Measurements from ENCODE around the gene MMP20. TPM values are rescaled to one million over a fixed set of nuclear protein-coding genes. Genes with fewer than 3 reads are reported as not detected.

Gene MMP20
- total RNA-seq, 1 experiment from 2014 or later = not detected

- no peak overlapping the region for H4K91ac ChIP-seq (ENCODE audit: insufficient read length, low read depth, low read length)
- H3K14ac ChIP-seq (ENCODE audit: insufficient read depth, low read length) = no peak overlapping the region
- TF ChIP-seq CTCF (conservative IDR thresholded peaks at IDR 0.05) = no peak
- no peak overlapping the region for H2BK20ac ChIP-seq (ENCODE audit: low read depth, low read length, poor library complexity, severe bottlenecking)
- no peak overlapping the region for H2BK12ac ChIP-seq (ENCODE audit: insufficient read length, low read depth, low read length)
- no peak overlapping the region for H4K5ac ChIP-seq (ENCODE audit: insufficient read length, low read depth, low read length)
- no peak overlapping the region for H2BK5ac ChIP-seq (ENCODE audit: insufficient read length, low read length)
- H3K27ac ChIP-seq (ENCODE audit: insufficient read length, low read depth, low read length) = no peak overlapping the region
- no peaks in the 10 kb centered on the region for H3K79me1 ChIP-seq (ENCODE audit: insufficient read depth, low read depth, low read length, poor library complexity, severe bottlenecking)
- no peak overlapping the region for H2AK5ac ChIP-seq (ENCODE audit: insufficient read length, low read length)
- no peaks in the 10 kb centered on the region for H3K27me3 ChIP-seq (ENCODE audit: insufficient read depth, low read length)
- no peaks in the 10 kb centered on the region for H3K79me2 ChIP-seq (ENCODE audit: insufficient read depth, low read length)
- H4K20me1 ChIP-seq (ENCODE audit: control insufficient read depth, insufficient read depth, insufficient read length) = no peaks in the 10 kb centered on the region
- peaks cover 2% of the 10 kb centered on the region for H3K4me1 ChIP-seq (ENCODE audit: insufficient read depth, low read length)
- no peak overlapping the region for H2BK120ac ChIP-seq (ENCODE audit: low read depth, low read length, poor library complexity, severe bottlenecking)
- no peak overlapping the region for H3K4me3 Mint-ChIP-seq
- WGBS (ENCODE audit: extremely low coverage, insufficient read length, low lambda C conversion rate) = no CpG with 5 or more reads among the region's 3 CpGs
- H3K4ac ChIP-seq (ENCODE audit: low read depth, low read length) = no peak overlapping the region
- no peak overlapping the region for H3K23ac ChIP-seq (ENCODE audit: insufficient read length, low read depth, low read length)
- H3K27ac Mint-ChIP-seq = no peak overlapping the region
- H3K4me2 ChIP-seq (ENCODE audit: insufficient read depth, insufficient read length, low read length) = no peak overlapping the region
- H2AFZ ChIP-seq (ENCODE audit: low read length) = no peak overlapping the region
- H3K9ac ChIP-seq (ENCODE audit: extremely low read depth, insufficient read length, low read length) = no peak overlapping the region
- H3K27me3 Mint-ChIP-seq (ENCODE audit: low read depth) = no peaks in the 10 kb centered on the region
- H3T11ph ChIP-seq (ENCODE audit: low read length) = no peak overlapping the region
- no peak overlapping the region for H4K8ac ChIP-seq (replicated peaks; ENCODE audit: insufficient read length, low read depth, low read length)
- no peaks in the 10 kb centered on the region for H3K36me3 Mint-ChIP-seq (ENCODE audit: insufficient read depth in 1 of 3, low read depth in 3 of 3)
- no peaks in the 10 kb centered on the region for H3K23me2 ChIP-seq (ENCODE audit: insufficient read length, low read depth, low read length, poor library complexity, severe bottlenecking)
- H3K18ac ChIP-seq (ENCODE audit: insufficient read length, low read depth, low read length) = no peak overlapping the region
- no peak overlapping the region for H2BK15ac ChIP-seq (ENCODE audit: low read depth, low read length)
- no peak for DNase-seq
- H3K9me3 ChIP-seq (ENCODE audit: control insufficient read depth, low read depth, low read length) = no peaks in the 10 kb centered on the region
- H3K4me1 Mint-ChIP-seq = peaks cover 18 to 19% of the 10 kb centered on the region in 2 experiments
- no peak overlapping the region for H3K56ac ChIP-seq (ENCODE audit: insufficient read length, low read depth, low read length)
- no peaks in the 10 kb centered on the region for H3K9me3 Mint-ChIP-seq
Measured at GRCh38 chr11:102555091-102555490, 70.0 kb downstream of the MMP20 start.

Measured in H9 (cell line).